Activated CD4-positive, alpha-beta T cell treated with anti-CD3 and anti-CD28 coated beads, Interleukin-2, Interleukin-4, amounts not matched to agents 100 ng/mL and 50 ng/mL, durations not matched to agents 16 hours and 8 hours (primary cell): ENCODE measurements around the gene EGLN2.
"Not testable (repeated sequence)": the region's sequence is repeated elsewhere in the genome, so short reads cannot be mapped to it uniquely, and the experiment has no call there.

Source experiments
- DNase-seq: peaks from one replicate; pipeline ENCODE4 v3.0.0-alpha.2; 2020; ENCODE audit warnings: low spot score

The EGLN2 gene

DNA sequence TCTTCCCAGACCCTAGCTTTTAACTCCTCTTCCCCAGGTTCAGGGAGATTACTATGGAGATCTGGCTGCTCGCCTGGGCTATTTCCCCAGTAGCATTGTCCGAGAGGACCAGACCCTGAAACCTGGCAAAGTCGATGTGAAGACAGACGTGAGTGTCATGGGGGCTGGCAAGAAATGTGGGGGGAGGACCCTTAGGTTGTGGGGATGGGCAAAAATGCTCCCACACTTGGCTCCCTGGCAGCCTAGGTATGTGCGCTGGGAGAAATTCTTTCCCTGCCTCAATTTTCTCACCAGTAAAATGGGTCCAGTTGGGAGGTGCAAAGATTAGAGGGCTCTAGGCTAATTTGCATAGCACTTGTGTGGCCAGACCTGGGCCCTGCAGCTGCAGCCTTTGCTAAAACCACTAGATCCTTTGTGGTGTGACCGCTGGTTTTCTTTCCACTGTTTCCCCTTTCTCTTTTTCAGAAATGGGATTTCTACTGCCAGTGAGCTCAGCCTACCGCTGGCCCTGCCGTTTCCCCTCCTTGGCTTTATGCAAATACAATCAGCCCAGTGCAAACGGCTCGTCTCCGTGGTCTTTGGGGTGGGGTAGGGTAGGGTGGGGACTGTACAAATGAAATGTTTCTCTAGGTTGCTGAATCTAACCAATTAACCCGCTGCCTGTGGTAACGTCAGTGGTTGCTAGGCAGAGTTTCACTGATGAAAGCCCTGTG, 21.9 kb upstream of the EGLN2 start:
- peak; percentile 95 for DNase-seq

DNA sequence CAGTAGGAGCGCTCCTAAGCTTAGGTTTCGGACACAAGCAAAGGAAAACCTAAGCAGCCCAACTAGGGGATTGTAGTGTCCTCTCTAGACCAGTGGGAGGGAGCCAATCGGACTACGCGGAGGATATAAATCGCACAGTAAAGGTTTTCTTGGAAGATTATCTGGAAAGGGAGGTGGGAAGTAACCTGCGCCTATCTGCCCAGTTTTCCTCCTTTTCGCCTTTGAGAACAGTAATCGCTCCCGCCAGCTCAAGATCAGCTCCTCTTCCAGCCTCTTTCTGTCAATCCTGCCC, 21.4 kb upstream of the EGLN2 start:
- DNase-seq = no peak

DNA sequence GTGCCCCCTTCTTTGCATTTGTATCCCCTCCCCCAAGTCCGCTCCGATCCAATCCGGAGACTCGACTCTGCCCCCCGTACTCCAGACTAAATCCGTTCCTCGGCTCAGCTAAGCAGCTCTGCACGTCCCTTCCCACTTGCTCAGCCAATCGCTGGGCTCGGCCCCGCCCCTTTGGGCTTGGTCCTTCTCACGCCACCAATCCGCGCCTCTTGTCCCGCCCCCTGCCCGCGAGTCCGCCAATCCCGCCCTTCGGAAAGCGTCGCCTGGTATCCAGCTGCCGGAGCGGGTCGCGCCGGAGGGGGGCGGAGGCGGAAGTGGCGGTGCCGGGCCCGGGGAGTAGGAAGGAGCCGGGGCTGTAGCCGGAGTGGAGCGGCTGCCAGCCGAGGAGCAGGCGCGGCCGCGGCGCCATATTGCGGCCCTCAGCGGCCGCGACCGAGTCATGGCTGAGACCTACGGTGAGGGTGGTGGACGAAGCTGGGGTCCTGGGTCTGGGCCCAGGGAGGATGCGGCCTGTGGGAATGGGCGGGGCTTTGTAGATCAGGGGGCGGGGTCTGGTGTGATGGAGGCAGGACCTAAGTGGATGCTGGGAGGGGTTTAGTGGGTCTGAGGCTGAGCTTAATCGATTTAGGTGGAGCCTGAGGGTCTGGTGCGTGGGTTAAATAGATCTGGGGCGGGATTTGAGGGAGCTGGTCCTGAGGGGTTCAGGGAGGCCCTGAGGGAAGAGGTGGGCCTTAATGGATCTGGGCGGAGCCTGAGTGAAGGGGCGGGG, 20.9 kb upstream of the EGLN2 start, which contains the start of gene RAB4B:
TSS of gene RAB4B (plus strand) at position 311 of the 769 bp plus-strand sequence. CDS start at position 440, 129 bp downstream.
- peak; percentile 100 for DNase-seq

DNA sequence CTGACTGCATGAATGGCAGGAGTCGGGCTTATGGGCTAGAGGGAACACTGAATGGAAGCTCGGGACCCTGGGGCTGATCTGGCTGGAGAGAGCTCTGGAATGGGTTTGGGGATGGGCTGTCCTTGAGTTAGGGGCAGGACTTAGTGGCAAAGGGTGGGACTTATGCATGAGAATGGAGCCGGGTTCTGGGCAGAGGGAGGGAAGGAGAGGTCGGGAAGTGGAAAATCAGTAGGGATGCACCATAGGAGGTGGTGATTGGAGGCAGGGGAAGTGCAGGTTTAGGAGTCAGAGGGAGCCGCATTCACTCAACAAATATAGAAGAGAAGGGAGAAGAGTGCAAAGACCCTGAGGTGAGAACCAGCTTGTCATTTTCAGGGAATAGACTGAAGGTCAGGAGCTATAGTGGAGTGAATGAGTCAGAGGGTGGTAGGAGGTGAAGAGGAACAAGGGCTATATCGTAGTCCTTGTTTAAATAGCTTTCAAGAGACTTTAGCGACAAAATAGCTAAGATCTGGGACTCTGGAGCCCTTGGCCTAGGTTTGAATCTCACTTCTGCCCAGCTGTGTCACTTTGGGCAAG, 20.2 kb upstream of the EGLN2 start:
- no peak for DNase-seq

DNA sequence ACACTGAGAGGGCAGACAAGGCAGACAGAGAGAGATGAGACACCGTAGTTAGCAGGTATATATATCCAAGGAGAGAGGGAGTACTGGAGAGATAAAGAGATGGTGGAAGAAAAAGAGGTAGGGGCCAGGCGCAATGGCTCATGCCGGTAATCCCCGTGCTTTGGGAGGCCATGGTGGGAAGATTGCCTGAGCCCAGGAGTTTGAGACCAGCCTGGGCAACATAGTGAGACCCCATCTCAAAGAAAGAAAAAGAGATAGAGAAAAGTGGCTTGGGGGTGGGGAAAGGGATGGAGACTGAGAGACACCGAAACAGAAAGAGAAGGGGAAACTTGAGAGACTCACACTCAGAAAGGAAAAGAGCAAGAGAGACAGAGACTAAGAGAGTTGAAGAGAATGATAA, 18.4 kb upstream of the EGLN2 start:
- DNase-seq = no peak

DNA sequence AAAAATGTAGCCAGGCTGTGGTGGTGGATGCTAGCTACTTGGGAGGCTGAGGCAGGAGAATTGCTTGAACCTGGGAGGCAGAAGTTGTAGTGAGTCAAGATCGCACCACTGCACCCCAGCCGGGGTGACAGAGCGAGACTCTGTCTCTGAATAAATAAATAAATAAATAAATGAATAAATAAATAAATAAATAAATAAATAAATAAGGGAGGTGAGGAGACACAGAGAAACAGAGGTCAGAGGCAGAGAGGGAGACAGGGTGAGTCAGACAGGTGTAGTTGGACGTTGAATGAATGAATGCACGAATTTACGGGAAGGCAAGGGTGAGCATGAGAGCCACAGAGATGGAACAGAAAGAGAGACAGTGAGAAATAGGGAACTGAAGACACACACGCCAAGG, 17.9 kb upstream of the EGLN2 start:
- DNase-seq = no peak

DNA sequence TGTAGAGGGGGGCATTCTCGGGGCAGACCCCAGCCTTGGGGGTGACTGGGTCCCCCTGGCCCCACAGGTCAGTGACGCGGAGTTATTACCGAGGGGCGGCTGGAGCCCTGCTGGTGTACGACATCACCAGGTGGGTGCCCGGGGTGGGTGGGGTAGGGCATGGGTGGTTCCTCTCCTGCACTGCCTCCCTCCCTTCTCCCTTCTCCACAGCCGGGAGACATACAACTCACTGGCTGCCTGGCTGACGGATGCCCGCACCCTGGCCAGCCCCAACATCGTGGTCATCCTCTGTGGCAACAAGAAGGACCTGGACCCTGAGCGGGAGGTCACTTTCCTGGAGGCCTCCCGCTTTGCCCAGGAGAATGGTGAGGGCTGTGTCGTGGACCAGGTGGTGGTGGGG, 15.3 kb upstream of the EGLN2 start:
- no peak for DNase-seq

DNA sequence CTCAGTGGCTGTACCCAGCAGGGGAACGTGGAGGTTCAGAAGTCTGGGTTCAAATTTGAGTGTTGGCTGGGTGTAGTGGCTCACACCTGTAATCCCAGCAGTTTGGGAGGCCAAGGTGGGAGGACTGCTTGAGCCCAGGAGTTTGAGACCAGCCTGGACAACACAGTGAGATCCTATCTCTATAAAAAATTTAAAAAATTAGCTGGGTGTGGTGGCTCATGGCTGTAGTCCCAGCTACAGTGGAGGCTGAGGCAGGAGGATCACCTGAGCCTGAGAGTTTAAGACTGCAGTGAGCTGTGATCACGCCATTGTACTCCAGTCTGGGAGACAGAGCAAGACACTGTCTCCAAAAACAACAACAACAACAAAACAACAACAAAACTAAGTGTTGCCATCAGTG, 14.8 kb upstream of the EGLN2 start:
- DNase-seq = not testable (repeated sequence)

DNA sequence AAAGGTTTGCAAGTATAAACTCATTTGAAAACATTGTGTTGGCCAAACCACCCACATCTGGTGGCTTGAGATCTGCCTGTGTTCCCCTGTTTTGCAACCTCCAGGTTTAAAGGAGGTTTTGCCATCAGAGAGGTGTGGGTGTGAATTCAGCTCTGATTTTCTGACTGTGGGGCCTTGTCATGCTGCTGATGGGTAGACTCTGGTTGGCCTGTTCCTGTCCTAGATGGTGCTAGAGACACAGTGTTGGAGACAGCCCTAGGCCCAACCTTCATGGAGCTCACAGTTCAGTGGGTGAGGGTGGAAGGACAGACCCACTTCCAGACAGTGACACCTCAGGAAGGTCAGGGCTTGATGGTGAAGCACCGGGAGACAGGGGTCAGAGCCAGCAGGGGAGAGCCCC, 13.5 kb upstream of the EGLN2 start:
- DNase-seq = no peak

DNA sequence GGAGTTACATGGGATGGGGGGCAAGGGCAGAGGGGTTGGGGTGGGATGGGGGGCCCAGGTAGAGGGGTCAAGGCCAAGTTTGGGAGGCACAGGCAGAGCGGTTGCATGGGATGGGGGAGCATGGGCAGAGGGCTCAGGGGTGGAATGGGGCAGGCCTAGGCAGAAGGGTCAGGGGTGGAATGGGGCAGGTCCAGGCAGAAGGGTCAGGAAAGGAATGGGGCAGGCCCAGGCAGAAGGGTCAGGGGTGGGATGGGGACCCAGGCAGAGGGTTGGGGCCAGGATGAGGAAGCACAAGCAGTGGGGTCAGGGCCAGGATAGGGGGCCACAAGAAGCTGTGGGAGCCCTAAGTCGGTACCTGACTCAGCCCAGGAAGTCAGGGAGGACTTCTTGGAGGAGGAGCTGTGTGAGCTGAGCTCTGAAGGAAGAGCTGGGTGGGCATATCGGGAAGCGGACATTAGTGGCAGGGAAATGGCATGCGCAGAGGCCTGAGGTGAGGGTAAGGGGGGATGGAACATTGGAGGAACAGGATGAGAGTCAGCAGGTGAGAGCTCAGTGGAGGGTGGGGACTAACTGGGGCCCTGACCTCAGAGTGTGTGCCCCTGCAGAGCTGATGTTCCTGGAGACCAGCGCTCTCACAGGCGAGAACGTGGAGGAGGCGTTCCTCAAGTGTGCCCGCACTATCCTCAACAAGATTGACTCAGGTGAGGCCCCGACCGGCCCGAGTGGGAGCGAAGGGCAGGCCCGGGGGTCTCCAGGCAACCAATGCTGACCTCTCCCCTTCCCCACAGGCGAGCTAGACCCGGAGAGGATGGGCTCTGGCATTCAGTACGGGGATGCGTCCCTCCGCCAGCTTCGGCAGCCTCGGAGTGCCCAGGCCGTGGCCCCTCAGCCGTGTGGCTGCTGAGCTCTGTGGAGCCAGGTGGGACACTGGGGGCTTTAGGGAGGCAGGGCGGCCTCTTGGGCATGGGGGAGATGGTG, 12.6 kb upstream of the EGLN2 start:
- DNase-seq = no peak

DNA sequence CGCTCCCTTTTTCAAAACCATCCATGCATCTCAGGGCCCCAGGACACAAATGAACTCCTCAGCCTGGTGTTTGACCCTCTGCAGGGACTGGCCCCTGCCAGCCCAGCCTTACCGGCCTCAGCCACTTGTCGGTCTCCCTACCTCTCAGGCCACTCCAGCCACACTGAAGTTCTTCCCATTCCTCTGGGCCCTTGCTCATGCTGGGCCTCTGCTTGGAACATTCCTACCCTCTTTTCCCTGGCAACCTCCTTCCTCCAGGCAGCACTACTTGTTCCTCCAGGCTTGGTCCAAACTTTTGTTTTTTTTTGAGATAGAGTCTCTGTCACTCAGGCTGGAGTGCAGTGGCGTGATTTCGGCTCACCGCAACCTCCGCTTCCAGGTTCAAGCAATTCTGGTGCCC, 7.6 kb upstream of the EGLN2 start:
- no peak for DNase-seq

DNA sequence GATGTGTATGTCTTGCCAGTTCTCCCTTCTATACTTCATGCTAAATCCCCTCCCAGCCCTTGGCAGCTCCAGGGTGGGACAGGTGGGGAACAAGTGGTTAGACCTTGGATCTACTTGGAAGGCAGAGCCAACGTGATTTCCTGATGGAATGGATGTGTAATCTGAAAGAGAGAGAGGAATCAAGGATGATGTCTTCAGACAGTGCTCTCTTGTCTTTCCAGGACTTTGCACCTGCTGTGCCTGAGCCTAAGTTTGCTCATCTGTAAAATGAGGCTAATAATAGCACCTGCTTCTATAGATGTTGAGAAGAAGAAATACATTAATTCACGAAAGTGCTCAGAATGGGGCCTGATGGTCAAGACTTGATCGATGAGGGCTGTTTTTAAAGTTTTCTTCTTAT, 7.0 kb upstream of the EGLN2 start:
- no peak for DNase-seq

DNA sequence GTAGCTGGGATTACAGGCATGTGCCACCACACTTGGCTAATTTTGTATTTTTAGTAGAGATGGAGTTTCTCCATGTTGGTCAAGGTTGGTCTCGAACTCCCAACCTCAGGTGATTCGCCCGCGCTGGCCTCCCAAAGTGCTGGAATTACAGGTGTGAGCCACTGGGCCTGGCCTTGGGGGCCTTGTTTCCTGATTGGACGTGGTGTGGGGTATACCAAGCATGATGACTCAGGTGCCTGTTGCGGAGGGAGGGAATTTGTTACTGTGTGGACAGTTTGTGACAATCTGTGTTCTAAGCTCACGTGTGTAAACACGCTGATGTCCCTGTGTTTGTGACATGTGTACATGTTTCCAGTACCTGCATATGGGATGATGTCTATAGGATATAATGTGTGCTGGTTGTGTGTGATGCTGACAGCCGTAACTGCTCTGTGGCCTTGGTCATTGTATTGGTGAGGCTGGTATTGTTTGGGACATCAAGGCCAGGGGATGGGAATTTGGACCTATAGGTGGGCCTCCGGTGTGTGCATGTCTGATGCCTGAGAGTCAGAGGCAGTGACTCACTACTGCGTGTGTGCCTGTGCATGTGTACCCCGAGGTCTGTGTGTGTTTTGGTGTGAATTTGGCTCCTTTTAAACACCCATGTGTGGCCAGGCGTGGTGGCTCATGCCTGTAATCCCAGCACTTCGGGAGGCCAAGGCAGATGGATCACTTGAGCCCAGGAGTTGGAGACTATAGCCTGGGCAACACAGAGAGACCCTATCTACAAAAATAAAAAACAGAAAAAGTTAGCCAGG, 1.6 kb upstream of the EGLN2 start:
- no peak for DNase-seq

DNA sequence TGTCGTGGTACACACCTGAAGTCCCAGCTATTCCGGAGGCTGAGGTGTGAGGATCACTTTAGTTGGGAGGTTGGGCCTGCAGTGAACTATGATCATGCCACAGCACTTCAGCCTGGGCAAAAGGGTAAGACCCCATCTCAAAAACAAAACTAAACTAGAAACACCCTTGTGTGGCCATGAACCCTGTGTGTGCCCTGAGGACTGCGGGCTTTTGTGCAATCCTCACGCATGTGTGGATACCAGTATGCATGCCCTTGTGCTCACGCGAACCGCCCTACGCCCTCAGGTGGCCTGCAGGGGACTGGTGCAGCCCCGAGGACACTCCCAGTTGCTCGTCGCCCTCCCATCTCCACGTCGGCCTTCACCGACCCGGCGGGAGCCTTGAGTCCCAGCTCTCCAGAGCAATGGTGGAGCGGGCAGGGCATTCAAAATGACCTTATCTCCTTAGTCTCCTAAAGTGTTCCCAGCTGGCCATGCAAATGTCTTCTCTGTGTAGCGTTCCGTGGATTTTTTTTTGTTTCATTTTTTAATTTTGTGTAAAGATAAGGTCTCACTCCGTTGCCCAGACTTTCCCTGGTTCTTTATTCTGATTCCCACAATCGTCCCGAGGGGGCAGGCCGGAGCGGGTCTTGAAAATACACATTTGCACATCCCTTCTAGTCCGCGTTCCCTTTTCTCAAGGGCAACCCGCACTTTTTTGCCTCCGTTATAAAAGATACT, 868 bp upstream of the EGLN2 start:
- DNase-seq = peak; percentile 60

DNA sequence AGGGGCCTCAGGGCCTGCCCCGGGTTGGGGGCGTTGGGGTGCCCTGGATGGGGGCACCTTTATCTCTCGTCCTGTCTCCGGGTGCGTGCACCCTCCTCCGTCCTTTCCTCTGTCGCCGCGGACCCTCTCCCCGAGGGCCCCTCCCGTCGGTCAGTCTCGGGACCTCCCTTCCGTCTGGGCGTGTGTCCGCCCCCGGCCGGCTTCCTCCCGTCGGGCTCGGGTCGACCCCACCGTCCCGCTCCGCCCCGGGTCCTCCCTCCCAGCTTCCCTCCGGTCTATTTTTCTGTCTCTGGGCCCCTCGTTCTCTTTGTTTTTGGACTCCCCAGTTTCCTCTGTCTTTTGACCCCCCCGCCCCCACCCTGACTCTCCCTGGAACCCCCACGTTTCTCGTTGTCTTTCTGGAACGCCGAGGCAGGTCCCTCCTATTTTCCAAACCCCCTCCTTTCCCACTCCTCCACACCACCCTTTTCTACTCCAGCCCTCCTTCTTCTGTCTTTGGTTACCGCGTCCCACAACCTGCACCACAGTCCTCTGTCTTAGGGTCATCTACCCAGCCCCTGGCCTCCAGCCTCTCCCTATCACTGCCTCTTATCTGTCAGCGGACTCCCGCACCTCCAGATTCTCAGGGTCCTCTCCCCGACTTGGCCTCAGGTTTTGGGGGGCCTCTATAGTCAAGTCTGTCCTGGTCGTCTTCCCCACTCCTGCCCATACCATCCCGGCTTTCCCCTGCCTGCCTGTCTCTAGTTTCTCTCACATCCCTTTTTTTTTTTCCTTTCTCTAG, 757 bp downstream of the EGLN2 start:
- no peak for DNase-seq

DNA sequence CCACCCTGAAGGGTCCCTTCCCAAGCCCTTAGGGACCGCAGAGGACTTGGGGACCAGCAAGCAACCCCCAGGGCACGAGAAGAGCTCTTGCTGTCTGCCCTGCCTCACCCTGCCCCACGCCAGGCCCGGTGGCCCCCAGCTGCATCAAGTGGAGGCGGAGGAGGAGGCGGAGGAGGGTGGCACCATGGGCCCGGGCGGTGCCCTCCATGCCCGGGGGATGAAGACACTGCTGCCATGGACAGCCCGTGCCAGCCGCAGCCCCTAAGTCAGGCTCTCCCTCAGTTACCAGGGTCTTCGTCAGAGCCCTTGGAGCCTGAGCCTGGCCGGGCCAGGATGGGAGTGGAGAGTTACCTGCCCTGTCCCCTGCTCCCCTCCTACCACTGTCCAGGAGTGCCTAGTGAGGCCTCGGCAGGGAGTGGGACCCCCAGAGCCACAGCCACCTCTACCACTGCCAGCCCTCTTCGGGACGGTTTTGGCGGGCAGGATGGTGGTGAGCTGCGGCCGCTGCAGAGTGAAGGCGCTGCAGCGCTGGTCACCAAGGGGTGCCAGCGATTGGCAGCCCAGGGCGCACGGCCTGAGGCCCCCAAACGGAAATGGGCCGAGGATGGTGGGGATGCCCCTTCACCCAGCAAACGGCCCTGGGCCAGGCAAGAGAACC, 1.5 kb downstream of the EGLN2 start:
- DNase-seq = no peak

DNA sequence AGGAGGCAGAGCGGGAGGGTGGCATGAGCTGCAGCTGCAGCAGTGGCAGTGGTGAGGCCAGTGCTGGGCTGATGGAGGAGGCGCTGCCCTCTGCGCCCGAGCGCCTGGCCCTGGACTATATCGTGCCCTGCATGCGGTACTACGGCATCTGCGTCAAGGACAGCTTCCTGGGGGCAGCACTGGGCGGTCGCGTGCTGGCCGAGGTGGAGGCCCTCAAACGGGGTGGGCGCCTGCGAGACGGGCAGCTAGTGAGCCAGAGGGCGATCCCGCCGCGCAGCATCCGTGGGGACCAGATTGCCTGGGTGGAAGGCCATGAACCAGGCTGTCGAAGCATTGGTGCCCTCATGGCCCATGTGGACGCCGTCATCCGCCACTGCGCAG, 2.0 kb downstream of the EGLN2 start:
- no peak for DNase-seq

DNA sequence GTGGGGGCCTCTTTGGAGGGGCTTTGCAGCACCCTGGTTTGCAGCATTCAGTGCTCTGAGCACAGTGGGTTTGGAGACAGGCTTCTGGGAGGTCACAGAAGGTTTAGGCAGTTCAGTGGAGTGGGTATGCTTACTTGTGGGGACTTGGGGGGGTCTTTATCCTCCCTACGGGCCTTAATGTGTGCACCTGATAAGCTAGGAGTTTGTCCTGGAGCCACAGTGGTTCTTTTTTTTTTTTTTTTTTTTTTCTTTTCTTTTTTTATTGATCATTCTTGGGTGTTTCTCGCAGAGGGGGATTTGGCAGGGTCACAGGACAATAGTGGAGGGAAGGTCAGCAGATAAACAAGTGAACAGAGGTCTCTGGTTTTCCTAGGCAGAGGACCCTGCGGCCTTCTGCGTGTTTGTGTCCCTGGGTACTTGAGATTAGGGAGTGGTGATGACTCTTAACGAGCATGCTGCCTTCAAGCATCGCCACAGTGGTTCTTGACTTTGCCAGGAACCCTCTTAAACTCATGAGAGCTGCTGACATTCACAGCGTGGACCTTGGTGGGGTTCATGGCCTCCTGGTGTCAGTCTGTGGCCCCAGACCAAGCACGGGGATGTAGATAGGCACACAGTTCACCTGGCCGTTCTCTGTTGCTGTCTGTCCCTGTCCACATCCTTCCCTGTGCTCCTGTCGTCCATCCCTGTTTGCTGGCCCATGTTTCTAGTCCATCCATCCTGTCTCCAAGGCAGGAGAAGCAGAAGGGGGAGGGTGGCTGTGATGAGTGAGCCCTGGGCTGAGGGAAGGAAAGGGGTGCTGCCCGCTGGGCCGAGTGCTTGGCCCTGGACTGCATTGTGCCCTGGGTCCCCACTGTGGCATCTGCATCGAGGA, 2.7 kb downstream of the EGLN2 start:
- DNase-seq = no peak
